LNCaP clone FGC (cell line): ENCODE measurements around the gene UBE3C.
"Not testable (repeated sequence)": the region's sequence is repeated elsewhere in the genome, so short reads cannot be mapped to it uniquely, and the experiment has no call there.

Experiments
- DNase-seq: peaks from one replicate; pipeline ENCODE4 v3.0.0-alpha.2; 2011; ENCODE audit warnings: low read depth
- H3K4me3 ChIP-seq: 2 replicates; pipeline ENCODE4 v1.5.1; 2011; ENCODE audit warnings: mild to moderate bottlenecking, low read depth, low read length, control low read depth
- CTCF ChIP-seq: IDR thresholded peaks from 2 replicates; pipeline ENCODE4 v1.5.1; 2012; ENCODE audit warnings: mild to moderate bottlenecking; ENCODE audit not compliant: control insufficient read depth, insufficient read depth; ENCODE audit errors: extremely low read depth

UBE3C gene

GRCh38 chr7:157246052-157246451, 107.3 kb downstream of the UBE3C start:
- TF ChIP-seq CTCF, result no peak
- no peak for DNase-seq
- H3K4me3 ChIP-seq, result no peak overlapping the region

GRCh38 chr7:157248659-157249058, 109.9 kb downstream of the UBE3C start:
- no peak for DNase-seq
- no peak for TF ChIP-seq CTCF
- no peak overlapping the region for H3K4me3 ChIP-seq

- H3K4me3 ChIP-seq, result no peak overlapping the region
- TF ChIP-seq CTCF, result peak; percentile 83
- no peak for DNase-seq
These were observed 112.0 kb downstream of the UBE3C start for GRCh38 chr7:157250605-157251228.

GRCh38 chr7:157251817-157252216, 113.1 kb downstream of the UBE3C start:
- not testable (repeated sequence) for DNase-seq, H3K4me3 ChIP-seq

- peak; percentile 77 for TF ChIP-seq CTCF
- DNase-seq, result peak; percentile 96
- no peak overlapping the region for H3K4me3 ChIP-seq
These were observed 115.1 kb downstream of the UBE3C start for GRCh38 chr7:157253850-157254249.

GRCh38 chr7:157254781-157255180, 116.1 kb downstream of the UBE3C start:
- DNase-seq, H3K4me3 ChIP-seq: not testable (repeated sequence)

GRCh38 chr7:157255201-157255606, 116.5 kb downstream of the UBE3C start:
- DNase-seq, result peak; percentile 95
- H3K4me3 ChIP-seq, result no peak overlapping the region
- no peak for TF ChIP-seq CTCF

- no peak for TF ChIP-seq CTCF
- no peak overlapping the region for H3K4me3 ChIP-seq
- no peak for DNase-seq
These were observed 124.4 kb downstream of the UBE3C start for GRCh38 chr7:157263156-157263555.
